Right lobe of liver (tissue), 6 donors: ENCODE measurements around the gene TSPAN4. TPM values are rescaled to one million over a fixed set of nuclear protein-coding genes. Genes with fewer than 3 reads are reported as not detected.

Source experiments
- ATAC-seq, 4 donors: fragments of 200-7000 bp; cut with Tn5 transposase; one replicate each; pipeline ENCODE4 v1.9.1; 2020; ENCODE audit warnings: mild to moderate bottlenecking in 4 of 4, moderate library complexity in 4 of 4
- DNase-seq, 3 donors: peaks; one replicate each; pipeline ENCODE4 v3.0.0-alpha.2; 2020
- H3K27ac ChIP-seq, 3 donors: fragments of 200-600 bp; one replicate each; pipeline ENCODE4 v1.8.0; 2022
- H3K27me3 ChIP-seq, 2 donors: fragments of 200-600 bp; one replicate each; pipeline ENCODE4 v1.8.0; 2022
- H3K36me3 ChIP-seq, 4 donors: fragments of 200-600 bp; sonication (generic) in 1 of 4; one replicate each; pipeline versions ENCODE4 v1.5.1 to v1.8.0; 2017 to 2022; ENCODE audit warnings: control low read depth in 1 of 4
- H3K4me1 ChIP-seq, 4 donors: fragments of 200-600 bp; sonication (generic) in 1 of 4; one replicate each; pipeline versions ENCODE4 v1.5.1 to v1.8.0; 2017 to 2022; ENCODE audit warnings: control low read depth in 1 of 4
- H3K4me3 ChIP-seq, 3 donors: fragments of 200-600 bp; one replicate each; pipeline ENCODE4 v1.8.0; 2022
- H3K9me3 ChIP-seq, 4 donors: fragments of 200-600 bp; sonication (generic) in 1 of 4; one replicate each; pipeline versions ENCODE4 v1.5.1 to v1.8.0; 2017 to 2022; ENCODE audit warnings: control low read depth in 1 of 4
- CTCF ChIP-seq, 4 donors: fragments of 200-600 bp in 3 of 4; fragments of 450-650 bp in 1 of 4; IDR thresholded peaks; one replicate each; pipeline versions ENCODE4 v1.5.1 to v1.8.0; 2016 to 2022; ENCODE audit warnings: antibody characterized with exemption in 4 of 4, mild to moderate bottlenecking in 2 of 4
- POLR2A ChIP-seq: fragments of 450-650 bp; IDR thresholded peaks from one replicate; pipeline ENCODE4 v1.6.1; 2017; ENCODE audit warnings: antibody characterized with exemption, mild to moderate bottlenecking
- WGBS: methylation state at CpG from one replicate; pipeline ENCODE4 v1.1.6; 2018; ENCODE audit warnings: low coverage, low lambda C conversion rate; ENCODE audit not compliant: insufficient coverage; ENCODE audit errors: missing lambda C conversion rate; 5-methylcytosine and 5-hydroxymethylcytosine counted together
- intact Hi-C, 2 donors: fragments of 100-400 bp; cut with DNase I; formaldehyde crosslinking; loops; one replicate each; pipeline versions ENCODE4 v1.11.2 to v1.14.1; 2022
- total RNA-seq, 6 experiments: library from RNA; depleted of rRNA in 2 of 6; stranded (reverse); fragments of >200 nt in 2 of 6; fragmentation: NEBNext Ultra II Directional in 3 of 6; extraction: Animal tissue kit (Norgen Biotek cat#: 25700) in 3 of 6; gene quantifications; one replicate each; pipeline versions ENCODE4 v1.1.0 to v1.2.4, GENCODE V29; 2016 to 2023
- donor health status: DM: no; HTN: yes; CAD: no.
- donor health status: DM: no; HTN: no; CAD: no.
- donor health status: DM: no; HTN: no; CAD: no.
- donor health status: DM: no; HTN: yes; CAD: no.
- donor health status: DM: no; HTN: yes; CAD: no.

The TSPAN4 gene
- total RNA-seq, 6 experiments from 2014 or later = 14.9 to 80.6 (median 30.5) TPM

DNA sequence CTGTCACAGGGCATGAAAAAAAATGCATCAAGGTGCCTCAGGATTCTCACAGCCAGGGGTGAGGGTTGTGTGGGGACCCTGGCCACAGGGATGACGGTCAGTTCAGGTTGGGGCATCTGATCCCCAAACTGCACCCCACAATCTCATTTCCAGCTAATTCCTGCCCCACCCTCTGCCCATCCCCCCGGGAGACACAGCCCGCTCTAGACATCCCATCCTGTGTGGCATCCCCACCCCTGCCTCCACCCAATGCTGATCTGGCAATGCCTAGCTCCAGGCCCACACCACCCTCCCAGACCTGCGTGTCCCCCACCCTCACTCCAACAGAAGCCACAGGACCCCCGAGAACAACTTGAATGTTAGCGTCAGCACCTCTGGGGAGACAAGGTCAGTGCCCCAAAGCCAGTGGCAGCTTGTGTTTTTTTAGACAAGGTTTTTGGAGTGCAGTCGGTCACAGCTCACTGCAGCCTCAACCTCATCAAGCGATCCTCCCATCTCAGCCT lies 25.3 kb downstream of the TSPAN4 start:
- intact Hi-C loops = no loop called here
- H3K9me3 ChIP-seq = no peaks in the 10 kb centered on the region
- H3K27ac ChIP-seq = no peak overlapping the region
- no peaks in the 10 kb centered on the region for H3K4me1 ChIP-seq
- TF ChIP-seq CTCF (IDR thresholded peaks at IDR 0.05) = no peak
- TF ChIP-seq POLR2A = no peak
- DNase-seq (no peak), ATAC-seq (no peak)
- no peaks in the 10 kb centered on the region for H3K27me3 ChIP-seq
- H3K36me3 ChIP-seq = no peaks in the 10 kb centered on the region
- WGBS = 90% methylated on average over 2 of the region's 8 CpGs
- H3K4me3 ChIP-seq = no peak overlapping the region

- H3K9me3 ChIP-seq = no peaks in the 10 kb centered on the region
These were observed 25.7 kb downstream of the TSPAN4 start for GRCh38 chr11:868394-868793.

GRCh38 chr11:868802-869201 lies 26.1 kb downstream of the TSPAN4 start:
- no peak for DNase-seq
- no peaks in the 10 kb centered on the region for H3K9me3 ChIP-seq
- H3K27ac ChIP-seq = no peak overlapping the region
- no peaks in the 10 kb centered on the region for H3K27me3 ChIP-seq
- TF ChIP-seq POLR2A (no peak), CTCF (IDR thresholded peaks at IDR 0.05) (no peak)
- 100% methylated on average over 2 of the region's 12 CpGs for WGBS
- intact Hi-C loops = no loop called here
- no peaks in the 10 kb centered on the region for H3K36me3 ChIP-seq
- H3K4me1 ChIP-seq = no peaks in the 10 kb centered on the region
- no peak for ATAC-seq
- H3K4me3 ChIP-seq = no peak overlapping the region

More at GRCh38 chr11:868394-868793, 25.7 kb downstream of the TSPAN4 start:
- Histone ChIP-seq H3K4me1 (no peaks in the 10 kb centered on the region), H3K4me3 (no peak overlapping the region), H3K27me3 (no peaks in the 10 kb centered on the region), H3K36me3 (no peaks in the 10 kb centered on the region), H3K27ac (no peak overlapping the region)
- no peak for TF ChIP-seq POLR2A
- no peak for TF ChIP-seq CTCF (IDR thresholded peaks at IDR 0.05)
- ATAC-seq (no peak), DNase-seq (no peak)
- intact Hi-C loops = no loop called here
- WGBS = 100% methylated on average over 2 of the region's 17 CpGs

DNA sequence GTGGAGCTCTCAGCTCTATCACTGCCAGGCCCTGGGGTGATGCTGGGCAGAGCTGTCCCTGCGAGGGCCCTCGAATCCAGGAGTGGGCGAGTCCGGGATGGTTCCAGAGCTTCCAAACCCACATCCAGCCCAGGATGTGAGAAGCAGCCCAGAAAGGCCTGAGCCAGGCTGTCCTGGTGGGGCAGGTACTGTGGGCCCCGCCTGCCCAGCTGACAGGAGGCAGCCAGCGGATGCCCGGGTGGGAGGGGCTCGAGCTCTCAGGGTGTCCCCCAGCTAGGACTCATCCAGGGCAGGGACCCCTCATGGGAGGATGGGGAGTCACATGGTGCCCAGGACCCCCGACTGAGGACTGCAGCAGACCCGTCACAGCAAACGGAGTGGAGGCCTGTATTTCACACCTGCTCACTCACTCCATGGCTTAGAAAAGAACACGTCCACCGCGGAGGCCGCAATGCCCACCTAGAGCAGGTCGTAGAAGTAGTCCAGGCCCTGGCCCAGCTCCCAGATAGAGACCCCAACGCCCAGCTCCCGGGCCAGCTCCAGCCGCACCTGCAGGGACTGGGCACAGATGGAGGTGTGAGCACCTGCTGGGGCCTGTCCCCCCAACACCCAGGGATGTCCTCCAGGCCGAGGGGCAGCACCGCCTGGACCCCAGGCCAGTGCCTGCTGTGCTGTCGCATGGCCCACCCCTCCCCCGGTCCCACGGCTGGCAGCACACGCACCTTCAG lies 26.9 kb downstream of the TSPAN4 start:
- ATAC-seq = peak in 1 of 4 donors; percentile 2
- H3K36me3 ChIP-seq = no peaks in the 10 kb centered on the region
- no peaks in the 10 kb centered on the region for H3K27me3 ChIP-seq
- no peaks in the 10 kb centered on the region for H3K4me1 ChIP-seq
- H3K27ac ChIP-seq = no peak overlapping the region
- no peak for DNase-seq
- WGBS = no CpG with 5 or more reads among the region's 25 CpGs
- H3K4me3 ChIP-seq = no peak overlapping the region
- TF ChIP-seq POLR2A = no peak
- no peak for TF ChIP-seq CTCF (IDR thresholded peaks at IDR 0.05)
- intact Hi-C loops = no loop called here
- H3K9me3 ChIP-seq = no peaks in the 10 kb centered on the region
